PC-3 (cell line): ENCODE results near the gene RHOB.

ENCODE experiments used
- CTCF ChIP-seq: fragments of 300-600 bp; sonication (generic); conservative IDR thresholded peaks from 2 replicates; pipeline ENCODE4 v1.5.1; 2017; ENCODE audit warnings: antibody characterized with exemption, low read depth, mild to moderate bottlenecking, low read length
- EZH2 ChIP-seq: fragments of 300-600 bp; sonication (generic); IDR thresholded peaks from one replicate; pipeline ENCODE4 v1.6.1; 2017; ENCODE audit warnings: antibody characterized with exemption, mild to moderate bottlenecking, low read length; ENCODE audit not compliant: unreplicated experiment

GRCh38 chr2:20470211-20470610 is 23.3 kb downstream of the RHOB start:
- TF ChIP-seq CTCF (no peak), EZH2 (no peak)
